Mammary epithelial cell (primary cell): ENCODE data around the gene PREX1.

Source experiments
- CTCF ChIP-seq, 2 donors: IDR thresholded peaks in 1 of 2; conservative IDR thresholded peaks in 1 of 2; 2 replicates each; pipeline ENCODE4 v1.5.1; 2011 to 2012; ENCODE audit warnings: inconsistent platforms in 2 of 2, low read length in 2 of 2, mild to moderate bottlenecking in 2 of 2, control low read depth in 1 of 2, low read depth in 1 of 2; ENCODE audit not compliant: insufficient read depth in 1 of 2; ENCODE audit errors: extremely low read depth in 1 of 2
- EZH2 ChIP-seq: IDR thresholded peaks from 2 replicates; pipeline ENCODE4 v1.6.1; 2012; ENCODE audit warnings: low read length, inconsistent platforms, borderline replicate concordance

DNA sequence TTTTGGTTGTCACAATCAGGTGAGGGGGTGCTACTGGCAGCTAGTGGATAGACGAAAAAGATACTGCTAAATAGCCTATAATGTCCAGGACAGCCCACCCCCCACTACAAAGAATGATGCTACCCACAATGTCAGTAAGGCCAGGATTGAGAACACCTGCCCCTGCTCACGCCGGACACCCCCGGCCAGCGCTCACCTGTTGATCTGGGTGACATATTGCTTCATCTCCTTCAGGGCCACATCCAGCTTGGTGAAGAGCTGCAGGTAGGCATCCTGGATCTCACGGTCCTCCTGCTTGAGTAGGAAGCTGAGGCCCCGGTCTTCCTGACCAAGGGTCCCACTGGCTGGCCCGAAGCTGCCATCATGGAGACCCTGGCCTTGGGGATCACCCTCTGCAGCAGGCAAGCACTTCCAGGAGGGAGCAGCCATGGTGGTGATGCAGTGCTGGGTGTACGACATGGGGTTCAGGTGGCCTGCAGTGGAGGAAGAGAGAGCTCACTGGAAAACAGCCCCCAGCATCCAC, 178.6 kb downstream of the PREX1 start:
- TF ChIP-seq CTCF (conservative IDR thresholded peaks at IDR 0.05 in 1 of 2, IDR thresholded peaks at IDR 0.05 in 1 of 2; ENCODE audit: extremely low read depth in 1 of 2, insufficient read depth in 1 of 2, low read depth in 1 of 2, low read length in 2 of 2), result no peak
- no peak for TF ChIP-seq EZH2
